DOHH2 (cell line): ENCODE measurements around the gene RALGDS.

ENCODE experiments used
- EZH2phosphoT487 ChIP-seq: fragments of 200-600 bp; sonication (generic); IDR thresholded peaks from 2 replicates; pipeline ENCODE4 v1.6.1; 2017; ENCODE audit warnings: borderline replicate concordance, mild to moderate bottlenecking, antibody characterized with exemption, low read length, moderate library complexity, mixed read lengths
- TF ChIP-seq, protein P1 (sequence below): fragments of 200-600 bp; sonication (generic); IDR thresholded peaks from one replicate; pipeline ENCODE4 v1.5.1; 2014; ENCODE audit warnings: antibody characterized with exemption, mild to moderate bottlenecking, low read depth, low read length; ENCODE audit not compliant: poor library complexity, severe bottlenecking

DNA sequence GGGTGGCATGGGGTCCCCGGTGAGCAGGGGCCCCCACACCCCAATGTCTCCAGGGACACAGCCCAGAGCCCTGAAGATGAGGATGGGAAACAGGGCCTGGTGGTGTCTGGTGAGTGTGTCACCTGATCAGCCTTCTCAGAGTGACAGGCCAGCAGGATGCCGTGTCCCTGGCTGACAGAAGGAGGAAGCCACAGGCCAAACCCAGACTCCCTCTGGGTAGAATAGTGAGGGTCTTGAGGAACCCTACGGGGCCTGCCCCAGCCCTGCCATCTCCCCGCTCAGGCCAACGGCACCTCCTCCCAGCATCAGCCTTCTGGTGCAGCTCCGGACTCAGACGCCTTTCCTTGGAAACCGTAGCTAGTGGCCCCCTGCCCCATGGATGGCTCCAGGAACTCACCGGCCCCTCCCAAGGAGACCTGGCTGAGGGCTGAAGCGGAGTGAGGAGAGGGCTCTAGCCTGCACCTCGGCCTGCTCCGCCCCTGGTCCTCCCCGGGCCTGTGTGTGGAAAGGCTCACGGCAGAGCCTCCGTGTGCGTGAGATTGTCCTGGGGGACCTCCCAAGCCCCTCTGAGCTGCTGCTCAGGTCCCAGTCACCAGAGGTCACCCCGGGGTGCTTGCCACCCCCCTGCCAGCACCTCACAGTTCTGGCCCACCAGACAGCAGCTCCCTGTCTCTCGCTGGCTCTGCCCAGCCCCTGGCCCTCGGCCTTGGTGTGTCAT, 6.0 kb downstream of the RALGDS start:
- TF ChIP-seq, protein P1, sequence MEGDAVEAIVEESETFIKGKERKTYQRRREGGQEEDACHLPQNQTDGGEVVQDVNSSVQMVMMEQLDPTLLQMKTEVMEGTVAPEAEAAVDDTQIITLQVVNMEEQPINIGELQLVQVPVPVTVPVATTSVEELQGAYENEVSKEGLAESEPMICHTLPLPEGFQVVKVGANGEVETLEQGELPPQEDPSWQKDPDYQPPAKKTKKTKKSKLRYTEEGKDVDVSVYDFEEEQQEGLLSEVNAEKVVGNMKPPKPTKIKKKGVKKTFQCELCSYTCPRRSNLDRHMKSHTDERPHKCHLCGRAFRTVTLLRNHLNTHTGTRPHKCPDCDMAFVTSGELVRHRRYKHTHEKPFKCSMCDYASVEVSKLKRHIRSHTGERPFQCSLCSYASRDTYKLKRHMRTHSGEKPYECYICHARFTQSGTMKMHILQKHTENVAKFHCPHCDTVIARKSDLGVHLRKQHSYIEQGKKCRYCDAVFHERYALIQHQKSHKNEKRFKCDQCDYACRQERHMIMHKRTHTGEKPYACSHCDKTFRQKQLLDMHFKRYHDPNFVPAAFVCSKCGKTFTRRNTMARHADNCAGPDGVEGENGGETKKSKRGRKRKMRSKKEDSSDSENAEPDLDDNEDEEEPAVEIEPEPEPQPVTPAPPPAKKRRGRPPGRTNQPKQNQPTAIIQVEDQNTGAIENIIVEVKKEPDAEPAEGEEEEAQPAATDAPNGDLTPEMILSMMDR: no peak
- no peak for TF ChIP-seq EZH2phosphoT487
